ENCODE results near the gene HOXB1. TPM values are rescaled to one million over a fixed set of nuclear protein-coding genes. Genes with fewer than 3 reads are reported as not detected.

The HOXB1 gene
- polyA plus RNA-seq, 1 of the 3 experiments (the other 2 are of a cell fraction) = not detected

- ChIA-PET POLR2A (no interaction called here), CTCF (no interaction called here)
- H3K27me3 ChIP-seq (ENCODE audit: insufficient read depth) = peaks cover 97% of the 10 kb centered on the region
- 46% methylated on average over 27 of the region's 27 CpGs for WGBS (ENCODE audit: low lambda C conversion rate)
- no peaks in the 10 kb centered on the region for H3K36me3 ChIP-seq (replicated peaks in 1 of 2; ENCODE audit: control insufficient read depth in 1 of 2, insufficient read depth in 2 of 2, low read length in 1 of 2)
- H3K27ac ChIP-seq (ENCODE audit: low read depth in 2 of 2, low read length in 1 of 2) = no peak overlapping the region
- H3K9me2 ChIP-seq = no peaks in the 10 kb centered on the region
- H3F3A ChIP-seq (replicated peaks; ENCODE audit: insufficient read depth) = peaks cover 12% of the 10 kb centered on the region
- H3K4me2 ChIP-seq = no peak overlapping the region
- no peaks in the 10 kb centered on the region for H3K9me3 ChIP-seq
- no peak for TF ChIP-seq SMC3 (IDR thresholded peaks at IDR 0.05; ENCODE audit: low read depth, low read length)
- no peak for TF ChIP-seq RCOR1 (IDR thresholded peaks at IDR 0.05; ENCODE audit: low read length)
- no peak for TF ChIP-seq CHD2 (IDR thresholded peaks at IDR 0.05; ENCODE audit: low read length, partially characterized antibody)
- no peak for TF ChIP-seq SIN3A (IDR thresholded peaks at IDR 0.05; ENCODE audit: borderline replicate concordance, low read depth, low read length)
- no peak for TF ChIP-seq EZH2phosphoT487 (IDR thresholded peaks at IDR 0.05; ENCODE audit: borderline replicate concordance, low read depth)
- TF ChIP-seq ELF1 (IDR thresholded peaks at IDR 0.05) = no peak
- no peak for DNase-seq
- H3K79me2 ChIP-seq (ENCODE audit: insufficient read depth) = no peaks in the 10 kb centered on the region
- H3K9ac ChIP-seq = no peak overlapping the region
- no peak overlapping the region; the same call in 1 of the 2 replicates for H2AFZ ChIP-seq (ENCODE audit: low read depth)
- H3K4me3 ChIP-seq (ENCODE audit: low read depth in 2 of 2, low read length in 1 of 2) = no peak overlapping the region
- no peaks in the 10 kb centered on the region for H4K20me1 ChIP-seq (ENCODE audit: insufficient read depth)
- H3K4me1 ChIP-seq (ENCODE audit: control insufficient read depth in 1 of 2, insufficient read depth in 2 of 2, low read depth in 1 of 2, low read length in 1 of 2) = no peaks in the 10 kb centered on the region
These were observed 11.4 kb upstream of the HOXB1 start for GRCh38 chr17:48542114-48542656.

DNA sequence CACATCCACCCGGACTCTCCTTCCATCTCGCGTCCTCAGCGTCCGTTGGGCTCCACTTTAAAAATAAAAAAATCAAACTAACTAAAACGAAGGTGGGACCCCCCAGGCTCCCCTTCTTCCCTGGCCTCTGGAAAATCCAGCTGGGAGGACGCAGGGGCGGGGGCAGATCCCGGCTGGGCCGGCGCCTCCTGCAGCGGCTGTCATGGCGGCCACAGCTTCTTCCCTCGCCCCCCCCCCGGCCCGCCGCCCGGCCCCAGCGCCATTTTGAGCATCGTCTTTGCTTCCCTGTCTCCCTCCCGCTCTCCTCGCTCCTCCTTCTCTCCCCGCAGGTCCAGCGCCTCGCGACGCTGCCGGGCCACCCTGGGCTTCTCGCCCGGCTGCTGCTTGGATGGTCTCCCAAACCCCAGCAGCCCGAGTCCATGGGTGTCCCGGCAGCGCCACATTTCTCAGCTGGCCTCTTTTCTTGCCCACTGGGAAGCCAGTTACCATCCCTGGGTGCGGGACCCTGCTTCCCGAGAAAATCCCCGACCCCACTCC is 10.8 kb upstream of the HOXB1 start:
- H3K27me3 ChIP-seq (ENCODE audit: insufficient read depth) = peaks cover 95% of the 10 kb centered on the region
- TF ChIP-seq POLR2AphosphoS5 (IDR thresholded peaks at IDR 0.05; ENCODE audit: low read depth, low read length) (no peak), YY1 (IDR thresholded peaks at IDR 0.05; ENCODE audit: low read depth) (peak; percentile 72; the same call in 1 of the 2 replicates)
- no peaks in the 10 kb centered on the region for H3K9me2 ChIP-seq
- DNase-seq = peak; percentile 44
- peak overlapping the region in 1 of 2 experiments; percentile 5; a peak in 2 of 4 replicates for H3K4me3 ChIP-seq (ENCODE audit: low read depth in 2 of 2, low read length in 1 of 2)
- H3K9me3 ChIP-seq = no peaks in the 10 kb centered on the region
- H3F3A ChIP-seq (replicated peaks; ENCODE audit: insufficient read depth) = peaks cover 12% of the 10 kb centered on the region
- no peak overlapping the region for H3K9ac ChIP-seq
- ChIA-PET POLR2A (no interaction called here), CTCF (interaction anchor here (0.6 to 1.9 kb wide), 3 partner anchors 13 to 383 kb away, joined by 3 to 4 read pairs (median 4); no protein-coding TSS in a partner anchor)
- no peak overlapping the region for H3K4me2 ChIP-seq
- H3K27ac ChIP-seq (ENCODE audit: low read depth in 2 of 2, low read length in 1 of 2) = no peak overlapping the region
- no peak overlapping the region; the same call in 1 of the 2 replicates for H2AFZ ChIP-seq (ENCODE audit: low read depth)
- no peaks in the 10 kb centered on the region for H3K79me2 ChIP-seq (ENCODE audit: insufficient read depth)
- H3K4me1 ChIP-seq (ENCODE audit: control insufficient read depth in 1 of 2, insufficient read depth in 2 of 2, low read depth in 1 of 2, low read length in 1 of 2) = no peaks in the 10 kb centered on the region
- no peaks in the 10 kb centered on the region for H3K36me3 ChIP-seq (replicated peaks in 1 of 2; ENCODE audit: control insufficient read depth in 1 of 2, insufficient read depth in 2 of 2, low read length in 1 of 2)
- 40% methylated on average over 33 of the region's 36 CpGs for WGBS (ENCODE audit: low lambda C conversion rate)
- no peaks in the 10 kb centered on the region for H4K20me1 ChIP-seq (ENCODE audit: insufficient read depth)

GRCh38 chr17:48541036-48541576 is 10.3 kb upstream of the HOXB1 start:
- H2AFZ ChIP-seq (ENCODE audit: low read depth) = no peak overlapping the region
- TF ChIP-seq IRF3 (IDR thresholded peaks at IDR 0.05; ENCODE audit: low read depth, low read length) (no peak), JUND (IDR thresholded peaks at IDR 0.05) (no peak), CHD2 (IDR thresholded peaks at IDR 0.05; ENCODE audit: low read length, partially characterized antibody) (no peak), TCF12 (IDR thresholded peaks at IDR 0.05) (no peak), MAX (IDR thresholded peaks at IDR 0.05; ENCODE audit: low read depth) (no peak), GABPA (IDR thresholded peaks at IDR 0.05; ENCODE audit: low read depth) (no peak), YY1 (IDR thresholded peaks at IDR 0.05; ENCODE audit: low read depth) (no peak), MXI1 (IDR thresholded peaks at IDR 0.05; ENCODE audit: low read depth, low read length) (no peak), PBX3 (IDR thresholded peaks at IDR 0.05) (no peak)
- TF ChIP-seq, protein P1, sequence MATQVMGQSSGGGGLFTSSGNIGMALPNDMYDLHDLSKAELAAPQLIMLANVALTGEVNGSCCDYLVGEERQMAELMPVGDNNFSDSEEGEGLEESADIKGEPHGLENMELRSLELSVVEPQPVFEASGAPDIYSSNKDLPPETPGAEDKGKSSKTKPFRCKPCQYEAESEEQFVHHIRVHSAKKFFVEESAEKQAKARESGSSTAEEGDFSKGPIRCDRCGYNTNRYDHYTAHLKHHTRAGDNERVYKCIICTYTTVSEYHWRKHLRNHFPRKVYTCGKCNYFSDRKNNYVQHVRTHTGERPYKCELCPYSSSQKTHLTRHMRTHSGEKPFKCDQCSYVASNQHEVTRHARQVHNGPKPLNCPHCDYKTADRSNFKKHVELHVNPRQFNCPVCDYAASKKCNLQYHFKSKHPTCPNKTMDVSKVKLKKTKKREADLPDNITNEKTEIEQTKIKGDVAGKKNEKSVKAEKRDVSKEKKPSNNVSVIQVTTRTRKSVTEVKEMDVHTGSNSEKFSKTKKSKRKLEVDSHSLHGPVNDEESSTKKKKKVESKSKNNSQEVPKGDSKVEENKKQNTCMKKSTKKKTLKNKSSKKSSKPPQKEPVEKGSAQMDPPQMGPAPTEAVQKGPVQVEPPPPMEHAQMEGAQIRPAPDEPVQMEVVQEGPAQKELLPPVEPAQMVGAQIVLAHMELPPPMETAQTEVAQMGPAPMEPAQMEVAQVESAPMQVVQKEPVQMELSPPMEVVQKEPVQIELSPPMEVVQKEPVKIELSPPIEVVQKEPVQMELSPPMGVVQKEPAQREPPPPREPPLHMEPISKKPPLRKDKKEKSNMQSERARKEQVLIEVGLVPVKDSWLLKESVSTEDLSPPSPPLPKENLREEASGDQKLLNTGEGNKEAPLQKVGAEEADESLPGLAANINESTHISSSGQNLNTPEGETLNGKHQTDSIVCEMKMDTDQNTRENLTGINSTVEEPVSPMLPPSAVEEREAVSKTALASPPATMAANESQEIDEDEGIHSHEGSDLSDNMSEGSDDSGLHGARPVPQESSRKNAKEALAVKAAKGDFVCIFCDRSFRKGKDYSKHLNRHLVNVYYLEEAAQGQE (IDR thresholded peaks at IDR 0.05; ENCODE audit: low read depth, low read length) = no peak

More at GRCh38 chr17:48541036-48541576, 10.3 kb upstream of the HOXB1 start:
- H4K20me1 ChIP-seq (ENCODE audit: insufficient read depth) = no peaks in the 10 kb centered on the region
- H3K9me3 ChIP-seq = no peaks in the 10 kb centered on the region
- no peaks in the 10 kb centered on the region for H3K79me2 ChIP-seq (ENCODE audit: insufficient read depth)
- peaks cover 16% of the 10 kb centered on the region for H3F3A ChIP-seq (replicated peaks; ENCODE audit: insufficient read depth)
- ChIA-PET POLR2A (no interaction called here), CTCF (interaction anchor here (0.6 to 1.9 kb wide), 3 partner anchors 12 to 383 kb away, joined by 3 to 4 read pairs (median 4); no protein-coding TSS in a partner anchor)
- H3K9ac ChIP-seq = no peak overlapping the region
- H3K9me2 ChIP-seq = no peaks in the 10 kb centered on the region
- DNase-seq = no peak
- H3K36me3 ChIP-seq (replicated peaks in 1 of 2; ENCODE audit: control insufficient read depth in 1 of 2, insufficient read depth in 2 of 2, low read length in 1 of 2) = no peaks in the 10 kb centered on the region
- 36% methylated on average over 12 of the region's 12 CpGs for WGBS (ENCODE audit: low lambda C conversion rate)
- H3K27ac ChIP-seq (ENCODE audit: low read depth in 2 of 2, low read length in 1 of 2) = no peak overlapping the region
- H3K4me1 ChIP-seq (ENCODE audit: control insufficient read depth in 1 of 2, insufficient read depth in 2 of 2, low read depth in 1 of 2, low read length in 1 of 2) = no peaks in the 10 kb centered on the region
- peaks cover 94% of the 10 kb centered on the region for H3K27me3 ChIP-seq (ENCODE audit: insufficient read depth)
- no peak overlapping the region for H3K4me3 ChIP-seq (ENCODE audit: low read depth in 2 of 2, low read length in 1 of 2)
- no peak overlapping the region for H3K4me2 ChIP-seq

Measured in SK-N-SH (cell line).